Stimulated activated CD8-positive, alpha-beta memory T cell treated with anti-CD3 and anti-CD28 coated beads, Interleukin-15, amount 100 ng/mL, for 1 hour (primary cell): Measurements from ENCODE around the gene KLHL33.

Experiments used
- DNase-seq: peaks from one replicate; pipeline ENCODE4 v3.0.0-alpha.2; 2020; ENCODE audit warnings: low read depth

KLHL33 gene

DNA sequence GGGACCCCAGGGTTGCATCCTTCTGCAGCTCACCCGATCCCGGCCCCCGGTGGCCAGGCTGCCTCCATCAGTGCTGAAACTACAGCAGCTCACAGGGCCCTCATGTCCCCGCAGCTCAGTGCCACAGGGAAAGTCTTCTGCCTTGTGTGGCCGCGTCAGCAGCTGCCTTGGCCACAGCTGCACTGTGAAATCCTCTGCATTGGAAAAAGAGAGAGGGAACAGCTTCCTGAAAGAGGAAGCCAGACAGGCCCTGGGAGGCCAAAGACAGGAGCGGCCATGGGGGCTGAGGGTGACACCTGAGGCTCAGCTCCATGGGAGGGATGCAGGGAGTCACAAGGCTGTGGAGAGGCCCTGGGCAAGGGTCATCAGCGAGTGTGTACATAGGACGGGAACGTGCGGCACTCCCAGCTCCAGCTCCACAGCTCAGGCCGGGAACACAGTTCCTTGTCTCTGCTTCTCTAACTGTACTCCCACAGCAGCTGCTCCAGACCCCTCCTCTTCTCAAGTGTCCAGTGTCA is 59.8 kb downstream of the KLHL33 start:
- DNase-seq, result no peak
